Fibroblast of lung (primary cell): ENCODE measurements around the gene ARMH1.

Experiments used
- CTCF ChIP-seq, 2 donors: IDR thresholded peaks in 1 of 2; conservative IDR thresholded peaks in 1 of 2; 1 replicate in 1 of 2; 2 replicates in 1 of 2; pipeline ENCODE4 v1.5.1; 2011 to 2012; ENCODE audit warnings: low read length in 2 of 2, control low read depth in 1 of 2, inconsistent platforms in 1 of 2, low read depth in 1 of 2, mild to moderate bottlenecking in 1 of 2
- EZH2 ChIP-seq: IDR thresholded peaks from 2 replicates; pipeline ENCODE4 v1.5.1; 2012; ENCODE audit warnings: low read length, control low read depth, mild to moderate bottlenecking; ENCODE audit errors: missing control alignments

GRCh38 chr1:44743211-44743610 is 68.7 kb downstream of the ARMH1 start:
- no peak for TF ChIP-seq CTCF (conservative IDR thresholded peaks at IDR 0.05 in 1 of 2, IDR thresholded peaks at IDR 0.05 in 1 of 2; ENCODE audit: low read depth in 1 of 2, low read length in 2 of 2)
- TF ChIP-seq EZH2: no peak
